ENCODE measurements around the gene PIGU. TPM values are rescaled to one million over a fixed set of nuclear protein-coding genes. Genes with fewer than 3 reads are reported as not detected.

Gene PIGU
- total and polyA plus RNA-seq, 2 of the 13 experiments (the other 11 are each of a cell fraction or from before 2014, with no cell fraction given), result 45.5 to 231 TPM

DNA sequence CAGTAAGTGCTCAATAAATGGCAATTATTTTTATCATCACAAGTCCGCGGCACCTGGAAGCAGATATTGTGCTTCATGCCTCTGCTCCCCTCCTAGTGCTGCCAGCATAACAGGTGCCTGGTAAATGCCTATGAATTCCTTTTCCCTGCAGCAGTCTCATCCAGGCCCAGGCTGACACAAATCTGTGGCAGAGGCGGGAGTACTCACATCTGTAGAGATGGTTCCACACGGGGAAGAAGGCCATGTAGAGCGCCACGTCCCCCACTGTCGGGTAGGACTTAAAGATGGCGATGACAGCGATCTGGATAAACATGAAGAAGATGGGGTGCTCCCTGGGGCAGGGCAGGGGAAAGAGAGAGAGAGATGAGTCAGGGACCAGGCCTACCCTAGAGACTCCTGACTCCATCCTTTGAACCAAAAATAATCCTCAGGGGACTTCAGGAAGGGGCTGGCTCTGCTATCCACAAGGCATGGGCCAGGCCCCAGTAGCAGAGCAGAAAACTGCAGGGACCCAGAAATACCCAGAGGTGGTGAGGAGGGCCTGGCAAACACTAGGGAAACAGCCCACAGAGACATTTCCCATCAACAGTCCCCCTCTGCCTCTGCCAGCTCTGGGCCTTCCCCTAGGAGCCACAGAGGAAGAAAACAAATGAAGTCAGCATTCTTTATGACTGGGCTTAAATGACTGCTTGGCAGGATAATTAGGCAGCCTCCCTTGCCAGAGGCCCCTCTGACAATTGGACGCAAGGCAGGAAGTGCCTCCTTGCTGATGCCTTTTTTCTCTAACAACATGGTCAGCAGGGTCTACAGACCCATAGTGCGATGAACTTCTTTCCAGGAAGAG lies 95.3 kb downstream of the PIGU start:
- no peak overlapping the region for H3K4me3 ChIP-seq (replicated peaks in 1 of 3; ENCODE audit: insufficient read depth in 1 of 3, low read depth in 2 of 3, low read length in 3 of 3)
- ChIA-PET POLR2A (no interaction called here), CTCF (ENCODE audit: low intra/inter-chr PET ratio, low total read pairs) (no interaction called here)
- H3K9me3 ChIP-seq (ENCODE audit: low read length), result no peaks in the 10 kb centered on the region
- no peaks in the 10 kb centered on the region for H3K27me3 ChIP-seq (ENCODE audit: control insufficient read depth in 1 of 2, insufficient read depth in 2 of 2, low read length in 2 of 2)
- no peak overlapping the region for H2AFZ ChIP-seq (ENCODE audit: low read length)
- FAIRE-seq, result no peak
- no peaks in the 10 kb centered on the region for H4K20me1 ChIP-seq (ENCODE audit: insufficient read depth, low read length)
- intact Hi-C loops (cut with micrococcal nuclease; ENCODE audit: unreplicated experiment) (no loop called here), in situ Hi-C loops (cut with HindIII; ENCODE audit: extremely low pct_ligation_motif_present, low pct_unique_long_range_greater_than_20kb) (no loop called here)
- no peaks in the 10 kb centered on the region for H3K79me2 ChIP-seq (ENCODE audit: insufficient read depth, low read length)
- no peak overlapping the region for H3K4me2 ChIP-seq (ENCODE audit: low read depth, low read length)
- no TSS peak for BruUV-seq (replicated peaks)
- no peak overlapping the region for H3K9ac ChIP-seq (ENCODE audit: insufficient read depth, low read depth, low read length)
- H3K27ac ChIP-seq (ENCODE audit: extremely low read length, insufficient read depth, low read length), result no peak overlapping the region
- ATAC-seq, result no peak
- WGBS (ENCODE audit: low lambda C conversion rate), result 98% methylated on average over 11 of the region's 11 CpGs
- H3K36me3 ChIP-seq (replicated peaks in 1 of 2; ENCODE audit: control insufficient read depth in 1 of 2, insufficient read depth in 2 of 2, low read length in 2 of 2), result peaks cover 20 to 66% of the 10 kb centered on the region in 2 experiments
- TF ChIP-seq PHB2 (IDR thresholded peaks at IDR 0.05; ENCODE audit: partially characterized antibody) (no peak), MAFK (conservative IDR thresholded peaks at IDR 0.05 in 1 of 2, IDR thresholded peaks at IDR 0.05 in 1 of 2; ENCODE audit: low read length in 2 of 2) (0 out of 4 replicates have a peak, but pooled peaks of 1 of the 2 experiments have one; percentile 10)
- DNase-seq (ENCODE audit: low spot score), result no peak
- peaks cover 28% of the 10 kb centered on the region for H3K4me1 ChIP-seq (ENCODE audit: insufficient read depth, low read length)

DNA sequence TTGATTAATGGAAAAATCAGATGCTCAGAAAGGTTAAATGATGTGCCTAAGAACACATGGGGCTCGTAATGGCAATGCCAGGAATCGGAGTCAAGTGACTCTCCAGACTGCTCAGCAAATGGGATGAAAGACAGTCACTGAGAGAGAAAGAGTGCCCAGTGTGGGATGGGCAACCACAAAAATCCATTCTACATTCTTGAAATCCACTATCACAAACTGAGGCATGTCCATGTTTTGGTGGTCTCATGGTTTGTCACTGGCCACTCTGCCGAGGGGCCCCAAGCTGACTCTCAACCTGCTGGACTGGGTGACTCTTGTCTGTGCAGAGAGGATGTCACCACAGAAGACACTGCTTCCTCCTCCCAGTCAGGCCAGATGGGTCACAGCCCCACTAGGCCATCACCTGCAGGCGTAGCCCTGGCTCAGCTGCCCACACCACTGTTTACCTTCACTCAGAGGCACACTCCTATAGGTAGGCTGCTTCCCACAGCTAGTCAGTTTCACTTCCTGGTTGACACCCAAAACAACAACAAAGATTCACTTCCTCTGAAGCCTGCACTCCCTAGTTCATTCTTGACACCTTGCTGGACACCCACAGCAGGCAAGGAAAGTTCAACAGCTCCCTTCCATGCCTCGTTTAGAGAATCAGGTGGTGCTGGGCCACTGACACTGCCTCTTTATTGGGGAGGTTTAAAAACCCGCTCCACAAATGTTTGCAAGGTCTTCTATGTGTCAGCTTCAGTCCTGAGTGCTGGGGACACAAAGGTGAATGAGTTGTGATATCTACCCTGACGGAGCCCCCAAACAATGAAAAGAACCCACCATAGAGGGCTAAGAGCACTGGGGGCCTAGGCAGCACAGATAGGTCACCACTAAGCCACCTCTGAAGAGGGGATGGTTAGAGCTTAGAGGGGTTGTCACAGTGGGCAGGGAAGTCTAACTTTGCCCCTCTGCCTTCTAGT lies 96.6 kb downstream of the PIGU start:
- BruUV-seq (replicated peaks), result no TSS peak
- CTCF ChIA-PET (ENCODE audit: low intra/inter-chr PET ratio, low total read pairs), result interaction anchor here (1.3 to 2.0 kb wide), 2 partner anchors 174 to 190 kb away, joined by 3 to 25 read pairs; no protein-coding TSS in a partner anchor
- intact Hi-C loops (cut with micrococcal nuclease; ENCODE audit: unreplicated experiment), result no loop called here
- ATAC-seq, result no peak; the same call in 2 of the 3 replicates
- H3K27ac ChIP-seq (ENCODE audit: extremely low read length, insufficient read depth, low read length), result no peak overlapping the region
- H4K20me1 ChIP-seq (ENCODE audit: insufficient read depth, low read length), result no peaks in the 10 kb centered on the region
- no peak for TF ChIP-seq RAD21 (CRISPR knock-in tag; IDR thresholded peaks at IDR 0.05)
- TF ChIP-seq ZNF687 (CRISPR knock-in tag; IDR thresholded peaks at IDR 0.05), result peak; percentile 22; the same call in 1 of the 2 replicates
- no peaks in the 10 kb centered on the region for H3K79me2 ChIP-seq (ENCODE audit: insufficient read depth, low read length)
- FAIRE-seq, result no peak
- H3K9ac ChIP-seq (ENCODE audit: insufficient read depth, low read depth, low read length), result no peak overlapping the region
- no peak for DNase-seq (ENCODE audit: low spot score)
- no peak overlapping the region for H3K4me2 ChIP-seq (ENCODE audit: low read depth, low read length)
- H3K4me1 ChIP-seq (ENCODE audit: insufficient read depth, low read length), result peaks cover 15% of the 10 kb centered on the region
- in situ Hi-C loops (cut with HindIII; ENCODE audit: extremely low pct_ligation_motif_present, low pct_unique_long_range_greater_than_20kb), result loop anchor here (10.0 kb wide), 1 partner anchor 195 kb away; no protein-coding TSS in a partner anchor
- POLR2A ChIA-PET, result no interaction called here
- H3K27me3 ChIP-seq (ENCODE audit: control insufficient read depth in 1 of 2, insufficient read depth in 2 of 2, low read length in 2 of 2), result no peaks in the 10 kb centered on the region
- 91% methylated on average over 7 of the region's 7 CpGs for WGBS (ENCODE audit: low lambda C conversion rate)
- H3K9me3 ChIP-seq (ENCODE audit: low read length), result no peaks in the 10 kb centered on the region
- no peak overlapping the region for H2AFZ ChIP-seq (ENCODE audit: low read length)
- H3K36me3 ChIP-seq (replicated peaks in 1 of 2; ENCODE audit: control insufficient read depth in 1 of 2, insufficient read depth in 2 of 2, low read length in 2 of 2), result peaks cover 20 to 65% of the 10 kb centered on the region in 2 experiments
- no peak overlapping the region for H3K4me3 ChIP-seq (replicated peaks in 1 of 3; ENCODE audit: insufficient read depth in 1 of 3, low read depth in 2 of 3, low read length in 3 of 3)
